GM10266 (cell line): ENCODE measurements around the gene EGF.

Experiments
- DNase-seq: peaks from one replicate; pipeline ENCODE4 v3.0.0; 2012; ENCODE audit errors: extremely low spot score
- TF ChIP-seq, protein P1 (sequence below): IDR thresholded peaks from 2 replicates; pipeline ENCODE4 v1.5.1; 2012; ENCODE audit warnings: mild to moderate bottlenecking, low read depth; ENCODE audit not compliant: control insufficient read depth, insufficient read depth; ENCODE audit errors: missing control alignments

Gene EGF

DNA sequence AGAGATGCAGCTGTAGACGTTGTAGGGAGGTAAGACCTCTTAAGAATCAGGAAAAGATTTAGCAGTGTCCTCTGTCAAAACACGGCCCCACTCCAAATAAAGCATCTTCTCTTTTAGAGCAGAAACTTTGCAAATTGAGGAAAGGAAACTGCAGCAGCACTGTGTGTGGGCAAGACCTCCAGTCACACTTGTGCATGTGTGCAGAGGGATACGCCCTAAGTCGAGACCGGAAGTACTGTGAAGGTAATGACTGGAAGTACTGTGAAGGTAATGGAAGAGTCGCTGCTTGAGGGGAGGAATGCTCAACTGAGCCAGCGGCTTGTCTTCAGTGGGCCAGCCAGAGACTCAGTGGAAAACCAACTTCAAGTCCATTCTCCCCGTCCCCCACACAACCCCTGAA, 46.5 kb downstream of the EGF start:
- TF ChIP-seq, protein P1, sequence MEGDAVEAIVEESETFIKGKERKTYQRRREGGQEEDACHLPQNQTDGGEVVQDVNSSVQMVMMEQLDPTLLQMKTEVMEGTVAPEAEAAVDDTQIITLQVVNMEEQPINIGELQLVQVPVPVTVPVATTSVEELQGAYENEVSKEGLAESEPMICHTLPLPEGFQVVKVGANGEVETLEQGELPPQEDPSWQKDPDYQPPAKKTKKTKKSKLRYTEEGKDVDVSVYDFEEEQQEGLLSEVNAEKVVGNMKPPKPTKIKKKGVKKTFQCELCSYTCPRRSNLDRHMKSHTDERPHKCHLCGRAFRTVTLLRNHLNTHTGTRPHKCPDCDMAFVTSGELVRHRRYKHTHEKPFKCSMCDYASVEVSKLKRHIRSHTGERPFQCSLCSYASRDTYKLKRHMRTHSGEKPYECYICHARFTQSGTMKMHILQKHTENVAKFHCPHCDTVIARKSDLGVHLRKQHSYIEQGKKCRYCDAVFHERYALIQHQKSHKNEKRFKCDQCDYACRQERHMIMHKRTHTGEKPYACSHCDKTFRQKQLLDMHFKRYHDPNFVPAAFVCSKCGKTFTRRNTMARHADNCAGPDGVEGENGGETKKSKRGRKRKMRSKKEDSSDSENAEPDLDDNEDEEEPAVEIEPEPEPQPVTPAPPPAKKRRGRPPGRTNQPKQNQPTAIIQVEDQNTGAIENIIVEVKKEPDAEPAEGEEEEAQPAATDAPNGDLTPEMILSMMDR, result no peak
- DNase-seq, result no peak

DNA sequence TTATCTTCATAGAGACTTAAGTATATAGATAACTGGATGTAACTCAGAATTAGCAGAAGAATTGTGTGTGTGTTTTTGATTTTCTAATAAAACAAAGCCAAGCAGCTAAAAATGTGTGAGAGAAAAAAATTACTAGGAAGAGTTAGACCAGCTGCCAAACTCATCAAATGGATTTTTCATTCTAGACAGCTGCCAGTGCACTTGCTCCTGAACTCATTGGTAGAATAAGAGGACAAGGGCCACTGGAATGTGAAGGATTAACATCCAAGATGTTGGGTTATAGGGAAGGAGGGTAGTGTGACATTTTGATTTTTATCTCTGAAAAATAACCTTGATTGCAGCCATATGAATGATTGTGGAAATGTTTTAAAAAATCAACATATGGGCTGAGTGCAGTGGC, 49.7 kb downstream of the EGF start:
- no peak for DNase-seq
- TF ChIP-seq, protein P1, result no peak

DNA sequence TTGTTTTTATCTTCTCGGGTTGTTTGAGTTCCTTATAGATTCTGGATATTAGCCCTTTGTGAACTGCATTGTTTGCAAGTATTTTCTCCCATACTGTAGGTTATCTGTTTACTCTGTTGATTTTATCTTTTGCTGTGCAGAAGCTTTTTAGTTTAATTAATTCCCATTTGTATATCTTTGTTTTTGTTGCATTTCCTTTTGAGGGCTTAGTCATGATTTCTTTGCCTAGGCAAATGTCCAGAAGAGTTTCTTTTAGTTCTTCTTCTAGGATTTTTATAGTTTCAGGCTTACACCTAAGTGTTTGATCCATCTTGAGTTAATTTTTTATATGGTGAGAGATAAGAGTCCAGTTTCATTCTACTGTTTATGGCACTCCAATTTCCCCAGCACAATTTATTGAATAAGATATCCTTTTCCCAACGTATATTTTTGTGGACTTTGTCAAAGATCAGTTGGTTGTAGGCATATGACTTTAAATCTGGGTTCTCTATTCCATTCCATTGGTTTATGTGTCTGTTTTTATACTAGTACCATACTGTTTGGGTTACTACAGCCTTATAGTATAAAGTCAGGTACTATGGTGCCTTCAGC, 54.3 kb downstream of the EGF start:
- DNase-seq, result no peak
- TF ChIP-seq, protein P1, result no peak

DNA sequence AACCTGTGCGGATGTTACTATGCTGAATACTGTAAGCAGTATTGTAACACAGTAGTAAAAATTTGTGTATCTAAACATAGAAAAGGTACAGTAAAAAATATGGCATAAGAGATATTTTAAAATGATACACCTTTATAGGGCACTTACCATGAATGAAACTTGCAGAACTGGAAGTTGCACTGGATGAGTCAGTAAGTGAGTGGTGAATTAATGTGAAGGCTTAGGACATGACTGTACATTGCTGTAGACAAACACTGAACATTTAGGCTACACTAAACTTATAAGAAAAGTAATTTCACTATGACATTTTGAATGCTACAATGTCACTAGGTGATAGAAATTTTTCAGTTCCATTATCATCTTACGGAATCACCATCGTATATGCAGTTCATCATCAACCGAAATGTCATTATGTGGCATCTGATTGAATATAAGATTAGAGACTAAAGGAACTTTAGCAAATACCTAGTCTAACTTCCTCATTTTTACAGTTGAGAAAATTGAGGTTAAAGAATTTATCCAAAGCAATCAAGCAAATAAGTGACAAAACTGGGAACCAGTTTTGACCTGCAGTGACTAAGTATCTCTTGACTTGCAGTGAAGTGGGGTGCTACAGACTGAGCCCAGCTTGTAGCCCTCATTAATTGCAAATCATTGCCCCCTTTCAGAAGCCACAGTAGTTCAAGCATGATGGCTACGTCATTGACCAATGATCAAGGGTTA, 55.3 kb downstream of the EGF start:
- TF ChIP-seq, protein P1, result no peak
- DNase-seq, result no peak

DNA sequence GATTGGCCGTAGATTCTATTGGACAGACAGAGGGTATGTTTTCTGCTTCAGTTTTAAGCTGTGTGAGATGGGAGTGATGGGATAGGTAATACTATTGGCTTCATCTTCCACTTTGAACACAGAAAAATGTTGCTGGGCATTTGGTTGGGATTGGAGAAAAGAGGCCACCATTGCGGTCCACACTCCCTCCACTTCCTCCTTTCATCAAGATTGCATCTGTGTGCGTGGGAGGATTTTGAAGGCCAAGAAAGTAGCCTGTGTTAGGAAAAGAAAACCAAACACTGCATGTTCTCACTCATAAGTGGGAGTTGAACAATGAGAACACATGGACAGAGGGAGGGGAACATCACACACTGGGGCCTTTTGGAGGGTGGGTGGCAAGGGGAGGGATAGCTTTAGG, 56.4 kb downstream of the EGF start:
- no peak for DNase-seq
- TF ChIP-seq, protein P1, result no peak

DNA sequence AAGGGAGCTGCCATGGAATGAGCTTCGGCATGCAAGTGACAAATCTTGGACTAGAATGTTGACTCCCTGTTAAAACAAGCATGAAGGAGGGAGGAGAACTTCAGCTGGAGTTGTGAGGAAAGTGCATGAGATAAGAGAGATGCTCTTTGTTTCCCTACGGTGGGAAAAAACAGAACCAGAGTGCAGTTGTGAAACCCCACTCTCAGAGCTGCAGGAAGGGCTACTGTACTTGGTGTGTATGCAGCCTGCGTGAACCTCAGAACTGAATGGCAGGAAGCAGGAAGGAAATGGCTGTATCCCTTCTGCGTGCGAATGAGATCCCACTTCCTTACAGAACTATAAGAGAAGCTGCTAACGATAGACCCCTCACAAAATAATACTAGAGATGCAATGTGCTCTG, 57.2 kb downstream of the EGF start:
- TF ChIP-seq, protein P1, result no peak
- no peak for DNase-seq

DNA sequence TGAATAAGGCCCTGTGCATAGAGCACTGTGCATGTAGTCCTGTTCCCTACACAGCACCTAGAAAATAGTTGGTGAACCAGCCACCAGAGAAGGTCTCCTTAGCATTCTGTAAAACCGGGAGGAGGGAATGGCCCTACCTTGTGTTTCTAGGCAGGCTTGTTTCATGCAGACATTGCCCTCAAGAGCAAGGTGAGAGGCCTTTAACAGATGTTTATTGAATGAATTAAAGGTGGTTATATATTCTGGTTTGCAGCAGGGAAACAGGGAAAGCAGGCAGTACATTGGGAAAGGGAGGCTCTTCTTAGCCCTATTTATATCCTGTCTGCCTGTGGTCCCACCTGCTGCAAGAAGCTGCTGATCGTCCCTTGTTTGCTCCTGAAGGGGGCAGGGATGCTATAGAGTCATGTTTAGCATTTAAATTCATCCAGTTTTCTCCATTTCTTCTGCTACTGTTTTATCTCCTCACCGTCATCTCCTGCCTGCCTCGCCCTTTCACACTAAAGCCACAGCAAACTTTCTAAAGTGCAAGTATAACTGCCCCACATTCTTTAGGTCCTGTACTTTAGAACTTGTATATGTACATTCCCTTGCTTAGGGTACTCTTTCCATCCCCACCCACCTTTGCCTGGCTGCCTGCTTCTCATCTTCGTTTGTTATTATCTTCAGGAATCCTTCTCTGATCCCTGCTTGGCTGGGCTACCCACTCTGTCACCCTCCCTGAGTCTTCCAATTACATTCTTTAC, 60.3 kb downstream of the EGF start:
- no peak for DNase-seq
- TF ChIP-seq, protein P1, result no peak
